GM12865 (cell line): Measurements from ENCODE around the gene TCERG1L.

Experiments
- DNase-seq: peaks from one replicate; pipeline ENCODE4 v3.0.0; 2010; ENCODE audit warnings: low read depth
- H3K4me3 ChIP-seq: 2 replicates; pipeline ENCODE4 v1.5.1; 2011; ENCODE audit warnings: mild to moderate bottlenecking, low read depth, low read length, control low read depth
- CTCF ChIP-seq: IDR thresholded peaks from 2 replicates; pipeline ENCODE4 v1.5.1; 2011; ENCODE audit warnings: low read length, control low read depth, low read depth, inconsistent platforms; ENCODE audit not compliant: insufficient read depth; ENCODE audit errors: missing control alignments

TCERG1L gene

GRCh38 chr10:131211559-131211958 lies 100.0 kb downstream of the TCERG1L start:
- no peak overlapping the region for H3K4me3 ChIP-seq
- no peak for TF ChIP-seq CTCF
- no peak for DNase-seq

GRCh38 chr10:131211146-131211545 lies 100.4 kb downstream of the TCERG1L start:
- no peak for TF ChIP-seq CTCF
- no peak overlapping the region for H3K4me3 ChIP-seq
- DNase-seq, result no peak

GRCh38 chr10:131210181-131210580 lies 101.3 kb downstream of the TCERG1L start:
- no peak for DNase-seq
- H3K4me3 ChIP-seq, result no peak overlapping the region
- TF ChIP-seq CTCF, result no peak

GRCh38 chr10:131207584-131208532 lies 103.7 kb downstream of the TCERG1L start:
- H3K4me3 ChIP-seq, result no peak overlapping the region
- no peak for DNase-seq
- no peak for TF ChIP-seq CTCF

GRCh38 chr10:131207176-131207575 lies 104.3 kb downstream of the TCERG1L start:
- no peak for TF ChIP-seq CTCF
- H3K4me3 ChIP-seq, result no peak overlapping the region
- no peak for DNase-seq

GRCh38 chr10:131206111-131206995 lies 105.2 kb downstream of the TCERG1L start:
- DNase-seq, result no peak
- no peak for TF ChIP-seq CTCF
- H3K4me3 ChIP-seq, result no peak overlapping the region
